Osteocyte (in vitro differentiated cells): ENCODE results near the gene CD302. TPM values are rescaled to one million over a fixed set of nuclear protein-coding genes. Genes with fewer than 3 reads are reported as not detected.

Source experiments
- DNase-seq: peaks from one replicate; pipeline ENCODE4 v3.0.0; 2021; ENCODE audit warnings: mixed read lengths; ENCODE audit not compliant: unreplicated experiment; ENCODE audit errors: extremely low spot score
- H3K27ac Mint-ChIP-seq: one replicate; pipeline ENCODE4 v1.8.0; 2021; ENCODE audit warnings: mild to moderate bottlenecking, mixed read lengths; ENCODE audit not compliant: unreplicated experiment
- H3K27me3 Mint-ChIP-seq: one replicate; pipeline ENCODE4 v1.8.0; 2021; ENCODE audit warnings: mixed read lengths; ENCODE audit not compliant: unreplicated experiment
- H3K36me3 Mint-ChIP-seq: one replicate; pipeline ENCODE4 v1.8.0; 2021; ENCODE audit warnings: mixed read lengths; ENCODE audit not compliant: unreplicated experiment
- H3K4me1 Mint-ChIP-seq: one replicate; pipeline ENCODE4 v1.8.0; 2021; ENCODE audit warnings: mixed read lengths; ENCODE audit not compliant: unreplicated experiment
- H3K4me3 Mint-ChIP-seq: one replicate; pipeline ENCODE4 v1.8.0; 2021; ENCODE audit warnings: mild to moderate bottlenecking, moderate library complexity, mixed read lengths; ENCODE audit not compliant: unreplicated experiment
- H3K9me3 Mint-ChIP-seq: one replicate; pipeline ENCODE4 v1.8.0; 2021; ENCODE audit warnings: mixed read lengths; ENCODE audit not compliant: unreplicated experiment
- CTCF ChIP-seq: fragments of 200-600 bp; sonication (generic); IDR thresholded peaks from 2 replicates; pipeline ENCODE4 v1.5.0; 2021; ENCODE audit warnings: antibody characterized with exemption, mild to moderate bottlenecking, moderate library complexity
- total RNA-seq: library from RNA; stranded (reverse); gene quantifications from 2 replicates; pipeline ENCODE4 v1.2.1, GENCODE V29; 2021

The CD302 gene
- total RNA-seq, 1 donor from 2014 or later, result 19.3 TPM

GRCh38 chr2:159760326-159760725 is 37.7 kb downstream of the CD302 start:
- H3K4me1 Mint-ChIP-seq, result peaks cover 34% of the 10 kb centered on the region
- H3K36me3 Mint-ChIP-seq, result peaks cover 43% of the 10 kb centered on the region

DNA sequence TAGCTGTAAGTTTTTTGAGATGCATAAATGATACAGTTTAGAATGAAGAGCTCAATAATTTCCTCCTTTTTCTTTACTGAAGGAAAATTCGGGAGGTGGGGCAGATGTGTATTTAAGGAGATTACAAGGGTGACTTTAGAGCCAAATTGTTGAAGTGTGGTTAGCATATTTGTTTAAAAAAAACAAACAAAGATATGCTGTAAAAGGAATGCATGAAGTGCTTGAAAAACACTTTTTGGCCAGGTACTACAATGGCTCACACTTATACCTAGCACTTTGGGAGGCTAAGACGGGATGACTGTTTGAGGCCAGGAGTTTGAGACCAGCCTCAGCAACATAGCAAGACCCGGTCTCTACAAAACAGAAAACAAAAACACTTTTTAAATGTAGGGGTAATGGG is 38.4 kb downstream of the CD302 start:
- Mint-ChIP-seq H3K36me3 (peaks cover 43% of the 10 kb centered on the region), H3K4me3 (no peak overlapping the region), H3K27ac (peak overlapping the region; percentile 62), H3K27me3 (no peaks in the 10 kb centered on the region), H3K9me3 (no peaks in the 10 kb centered on the region), H3K4me1 (peaks cover 34% of the 10 kb centered on the region)
- DNase-seq, result no peak
- no peak for TF ChIP-seq CTCF

More at GRCh38 chr2:159760326-159760725, 37.7 kb downstream of the CD302 start:
- no peak for TF ChIP-seq CTCF
- no peaks in the 10 kb centered on the region for H3K27me3 Mint-ChIP-seq
- H3K4me3 Mint-ChIP-seq, result no peak overlapping the region
- H3K27ac Mint-ChIP-seq, result peak overlapping the region; percentile 67
- DNase-seq, result no peak
- no peaks in the 10 kb centered on the region for H3K9me3 Mint-ChIP-seq

DNA sequence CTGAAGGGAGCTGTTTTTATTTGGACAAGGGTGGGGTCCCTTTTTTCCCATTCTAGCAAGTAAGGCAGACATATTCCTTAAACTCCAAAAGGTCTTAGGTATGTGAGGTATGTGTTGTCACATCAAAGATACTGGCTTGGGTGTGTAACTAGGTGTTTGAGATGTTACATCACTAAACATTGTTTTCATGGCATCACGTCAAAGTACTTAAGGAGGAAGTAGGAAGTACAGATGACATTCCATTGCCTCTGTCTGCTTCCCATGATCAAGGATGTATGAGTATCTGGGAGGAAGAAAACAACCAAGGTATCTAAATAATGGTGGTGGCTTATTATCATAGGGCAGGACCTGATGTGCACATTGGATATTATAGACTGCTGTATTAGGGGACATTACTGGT is 39.3 kb downstream of the CD302 start:
- Mint-ChIP-seq H3K4me3 (no peak overlapping the region), H3K27me3 (no peaks in the 10 kb centered on the region), H3K36me3 (peaks cover 43% of the 10 kb centered on the region), H3K27ac (peak overlapping the region; percentile 61), H3K9me3 (no peaks in the 10 kb centered on the region), H3K4me1 (peaks cover 34% of the 10 kb centered on the region)
- TF ChIP-seq CTCF, result no peak
- DNase-seq, result no peak

DNA sequence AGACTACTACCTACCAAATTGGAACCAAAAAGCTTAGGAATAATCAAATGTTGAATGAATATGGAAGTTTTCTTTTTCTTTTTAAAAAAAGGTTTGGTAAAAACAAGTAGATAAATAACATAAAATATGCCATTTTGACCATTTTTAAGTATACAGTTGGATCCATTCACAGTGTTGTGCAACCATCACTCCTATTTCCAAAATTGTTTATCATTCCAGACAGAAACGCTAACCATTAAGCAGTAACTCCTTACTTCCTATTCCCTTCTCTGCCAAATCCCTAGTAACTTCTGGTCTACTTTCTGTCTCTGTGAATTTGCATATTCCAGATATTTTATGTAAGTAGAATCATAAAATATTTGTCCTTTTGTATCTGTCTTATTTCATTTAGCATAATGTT is 39.8 kb downstream of the CD302 start:
- DNase-seq, result no peak
- no peak overlapping the region for H3K4me3 Mint-ChIP-seq
- peaks cover 34% of the 10 kb centered on the region for H3K4me1 Mint-ChIP-seq
- TF ChIP-seq CTCF, result no peak
- H3K27me3 Mint-ChIP-seq, result no peaks in the 10 kb centered on the region
- H3K36me3 Mint-ChIP-seq, result peaks cover 38% of the 10 kb centered on the region
- H3K9me3 Mint-ChIP-seq, result no peaks in the 10 kb centered on the region
- H3K27ac Mint-ChIP-seq, result peak overlapping the region; percentile 61

DNA sequence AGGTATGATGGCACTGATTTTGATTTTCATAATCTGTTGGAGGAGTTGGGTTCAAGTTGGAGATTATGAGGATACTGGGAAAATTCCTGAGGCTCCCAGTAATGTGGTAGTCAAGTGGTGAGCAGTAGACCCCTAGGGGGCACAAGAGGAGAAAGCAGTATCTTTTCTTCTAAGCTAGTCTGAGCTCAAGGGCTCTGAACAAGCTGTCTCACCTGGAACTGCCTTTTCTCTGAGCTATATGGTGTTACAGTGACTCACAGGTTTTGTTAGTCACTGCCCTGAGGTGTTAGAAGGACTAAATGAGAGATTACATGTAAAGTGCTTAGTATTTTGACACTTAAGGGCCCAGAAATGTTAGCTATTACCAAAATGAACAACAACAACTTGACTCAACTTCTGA is 42.2 kb downstream of the CD302 start:
- TF ChIP-seq CTCF, result peak; percentile 40
- DNase-seq, result no peak

More for the DNA sequence above, 42.2 kb downstream of the CD302 start:
- H3K4me3 Mint-ChIP-seq, result no peak overlapping the region
- peaks cover 29% of the 10 kb centered on the region for H3K4me1 Mint-ChIP-seq
- no peaks in the 10 kb centered on the region for H3K27me3 Mint-ChIP-seq
- no peak overlapping the region for H3K27ac Mint-ChIP-seq
- H3K36me3 Mint-ChIP-seq, result peaks cover 49% of the 10 kb centered on the region
- H3K9me3 Mint-ChIP-seq, result no peaks in the 10 kb centered on the region
